ENCODE data around the gene ARHGAP33. TPM values are rescaled to one million over a fixed set of nuclear protein-coding genes. Genes with fewer than 3 reads are reported as not detected.
A peak's percentile ranks its signal among the peaks of the same experiment; 100 is the strongest.

ARHGAP33 gene
- total and polyA plus RNA-seq, 2 of the 8 experiments (the other 6 are each of a cell fraction or from before 2014, with no cell fraction given): 6.5 to 25.2 TPM

DNA sequence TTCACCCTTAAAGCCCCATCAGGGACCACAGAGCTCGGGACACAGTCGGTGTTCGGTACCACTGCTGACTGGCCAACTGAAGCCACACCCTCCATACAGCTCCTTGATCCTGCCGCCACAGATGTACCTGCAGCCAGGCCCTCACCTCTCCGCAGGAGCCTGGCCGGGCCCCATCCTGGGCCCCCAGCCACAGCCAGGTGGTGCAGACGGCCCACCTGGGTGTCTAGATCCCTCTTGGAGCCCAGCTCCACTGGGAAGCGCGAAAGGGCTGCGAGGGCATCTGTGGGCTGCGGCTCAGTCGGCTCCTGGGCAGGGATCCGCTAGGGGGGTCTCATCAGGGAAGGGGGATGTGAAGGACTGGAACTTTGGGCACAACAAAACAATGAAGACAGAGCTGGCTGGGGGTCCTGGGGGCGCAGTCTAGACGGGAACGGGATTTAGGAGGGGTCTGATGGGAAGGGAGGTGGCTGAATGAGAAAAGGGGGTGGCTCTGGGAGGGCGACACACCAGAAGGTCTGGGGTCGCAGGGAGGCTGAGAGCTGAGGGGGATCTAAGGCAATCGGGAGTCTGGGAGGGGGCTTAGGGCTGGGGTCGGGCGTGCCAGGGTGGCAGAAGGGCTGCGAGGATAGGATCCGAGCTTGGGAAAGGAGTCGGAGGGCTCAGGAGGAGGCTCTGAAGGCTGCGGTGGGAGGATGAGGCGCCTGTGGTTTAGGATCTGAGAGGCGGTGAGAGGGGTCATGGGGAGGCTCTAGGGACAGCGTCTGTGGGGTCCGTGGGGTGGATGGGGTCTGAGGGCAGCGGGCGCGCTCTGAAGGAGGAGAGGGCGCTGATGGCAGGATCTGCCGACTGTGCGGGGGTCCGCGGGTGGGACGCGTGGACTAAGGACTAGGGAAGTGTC is 21.5 kb downstream of the ARHGAP33 start (continued):
- TF ChIP-seq GTF2F1 (IDR thresholded peaks at IDR 0.05; ENCODE audit: borderline replicate concordance, low read depth, low read length): no peak
- TF ChIP-seq TCF12 (IDR thresholded peaks at IDR 0.05; ENCODE audit: low read depth, low read length): no peak
- TF ChIP-seq EZH2 (IDR thresholded peaks at IDR 0.05; ENCODE audit: low read depth, low read length, severe bottlenecking): peak; percentile 36
- TF ChIP-seq CTCF (IDR thresholded peaks at IDR 0.05; ENCODE audit: control extremely low read depth in 1 of 3, insufficient read depth in 1 of 3, low read depth in 1 of 3, low read length in 3 of 3): 0 out of 4 replicates have a peak, but pooled peaks of 1 of the 3 experiments have one; percentile 5
- no peak for TF ChIP-seq FOSL1 (IDR thresholded peaks at IDR 0.05; ENCODE audit: insufficient read depth, low read depth, low read length)
